IPS DF 4.7 (cell line): ENCODE results near the gene CTBS.

Source experiments
- DNase-seq: peaks from one replicate; pipeline ENCODE4 v3.0.0-alpha.2; 2013; ENCODE audit warnings: low spot score; ENCODE audit errors: extremely low read depth

The CTBS gene

DNA sequence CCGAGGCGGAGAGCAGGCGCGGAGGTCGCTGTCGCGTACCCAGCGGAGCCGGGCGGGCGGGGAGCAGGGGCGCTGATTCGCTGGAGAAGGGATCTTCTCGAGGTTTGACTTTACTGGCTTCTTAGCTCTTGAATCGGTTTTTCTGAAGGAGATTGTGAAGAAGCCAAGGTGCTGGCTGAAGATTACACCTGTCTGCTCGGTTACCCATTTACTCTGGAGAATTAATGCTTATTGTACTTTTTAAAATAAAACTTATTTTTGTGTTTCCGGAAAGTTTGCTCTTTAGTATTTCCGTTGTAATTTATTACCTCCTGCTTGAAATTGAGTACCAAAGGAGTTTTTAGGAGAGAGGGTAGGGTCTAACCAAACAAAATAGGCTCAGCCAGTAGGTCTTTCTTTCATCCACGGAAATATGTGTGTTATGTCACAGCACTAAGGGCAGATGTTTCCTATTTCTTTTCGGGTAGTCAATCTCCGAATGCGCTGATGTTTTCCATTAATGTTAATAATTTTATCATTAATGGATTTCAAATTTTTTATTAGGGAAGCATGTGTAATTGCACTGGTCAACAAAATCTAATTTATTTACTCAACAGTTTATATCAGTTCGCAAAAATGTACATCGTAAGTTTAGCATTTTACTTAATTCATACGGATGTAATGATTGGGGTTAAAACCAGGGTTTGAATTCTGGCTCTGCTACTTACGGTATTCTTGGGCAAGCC is 67.3 kb downstream of the CTBS start:
- DNase-seq = no peak

- peak; percentile 81 for DNase-seq
These were observed 68.1 kb downstream of the CTBS start, which contains the start of the genes GNG5 and SPATA1 for GRCh38 chr1:84506002-84506728. Gene GNG5 (minus strand): TSS chr1:84506581. CDS start chr1:84506091, 490 bp downstream. Gene SPATA1 (plus strand): TSS chr1:84506386. CDS start chr1:84516360, 9,974 bp downstream.

DNA sequence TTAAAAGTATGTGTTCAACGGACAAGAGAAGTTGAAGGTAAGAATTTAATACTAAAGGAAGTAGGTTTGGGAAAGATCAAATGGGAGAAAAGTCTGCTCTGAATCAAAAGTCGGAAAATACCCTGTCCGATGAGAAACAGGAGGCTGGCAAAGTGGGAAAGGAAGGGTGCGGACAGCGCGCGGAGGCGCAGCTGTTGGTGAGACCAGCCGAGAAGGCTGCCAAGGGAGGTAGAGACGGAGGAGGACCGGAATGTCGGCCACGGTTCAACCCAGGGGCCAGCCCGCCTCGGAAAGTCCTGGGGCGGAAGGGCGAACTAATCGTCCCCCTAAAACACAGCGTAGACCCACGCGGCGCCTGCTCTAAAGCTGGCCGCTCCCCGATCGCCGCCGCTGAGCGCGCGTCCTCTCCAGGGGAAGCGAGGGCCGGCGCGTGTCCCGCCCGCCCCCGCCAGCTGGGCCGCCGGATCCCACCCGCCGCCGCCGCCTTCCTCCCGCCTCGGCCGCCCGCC is 68.7 kb downstream of the CTBS start:
- DNase-seq = no peak

DNA sequence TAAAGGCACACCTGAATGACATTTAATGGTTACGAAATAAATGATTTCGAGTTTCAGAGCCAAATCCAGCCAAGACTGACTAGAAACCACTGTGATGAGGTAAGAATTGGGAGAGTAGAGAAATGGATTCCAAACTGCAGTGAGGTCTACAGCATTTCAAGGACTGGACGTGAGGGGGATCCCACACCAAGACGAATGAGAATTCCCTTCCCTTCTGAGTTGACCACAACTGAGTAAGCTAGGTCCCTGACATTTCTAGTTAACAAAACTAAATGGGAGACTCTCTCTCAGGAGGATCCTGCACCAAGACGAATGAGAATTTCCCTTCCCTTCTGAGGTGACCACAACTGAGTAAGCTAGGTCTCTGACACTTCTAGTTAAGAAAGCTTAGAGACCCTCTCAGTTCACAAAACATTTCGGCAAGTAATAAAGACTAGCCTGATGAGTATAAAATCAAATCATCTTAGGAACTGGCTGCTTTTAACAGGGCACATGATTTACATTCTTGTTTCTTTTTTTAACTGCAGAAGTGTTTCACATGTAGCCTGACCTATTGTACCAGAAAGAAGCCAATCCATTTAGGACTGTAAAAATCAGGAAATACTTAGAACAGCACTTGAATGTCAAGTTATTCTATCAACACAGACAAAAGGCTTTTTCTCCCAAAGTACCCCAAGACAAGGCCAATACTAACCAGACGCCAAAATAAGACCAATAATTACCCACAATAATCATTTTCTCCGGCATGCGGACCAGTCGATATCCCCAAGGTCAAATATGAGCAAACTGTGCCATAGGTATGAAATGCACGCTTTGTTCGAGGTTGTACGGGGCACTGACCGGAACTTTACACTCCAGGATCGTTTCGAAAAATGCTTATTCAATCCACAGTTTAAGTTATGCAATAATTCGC is 69.4 kb downstream of the CTBS start:
- no peak for DNase-seq

- no peak for DNase-seq
These were observed 71.3 kb downstream of the CTBS start for GRCh38 chr1:84502927-84503326.
